Lower leg skin (tissue), 3 donors: Measurements from ENCODE around the gene ACTN3.

Experiments
- CTCF ChIP-seq, 3 donors: fragments of 450-650 bp; IDR thresholded peaks; one replicate each; pipeline ENCODE4 v1.5.1; 2016; ENCODE audit warnings: antibody characterized with exemption in 3 of 3, mild to moderate bottlenecking in 3 of 3, moderate library complexity in 2 of 3
- POLR2A ChIP-seq, 2 donors: fragments of 450-650 bp; IDR thresholded peaks; one replicate each; pipeline ENCODE4 v1.6.1; 2016 to 2017; ENCODE audit warnings: antibody characterized with exemption in 2 of 2, mild to moderate bottlenecking in 1 of 2, moderate library complexity in 1 of 2

GRCh38 chr11:66570079-66570849 lies 23.6 kb downstream of the ACTN3 start:
- no peak for TF ChIP-seq POLR2A (IDR thresholded peaks at IDR 0.05)
- TF ChIP-seq CTCF (IDR thresholded peaks at IDR 0.05), result no peak
